NB4 (cell line): Measurements from ENCODE around the gene SGMS1.

Source experiments
- CTCF ChIP-seq: IDR thresholded peaks from one replicate; pipeline ENCODE4 v1.5.1; 2012; ENCODE audit warnings: low read depth, low read length
- POLR2A ChIP-seq: IDR thresholded peaks from 2 replicates; pipeline ENCODE4 v1.6.1; 2011; ENCODE audit warnings: mild to moderate bottlenecking; ENCODE audit not compliant: insufficient read length; ENCODE audit errors: extremely low read depth

DNA sequence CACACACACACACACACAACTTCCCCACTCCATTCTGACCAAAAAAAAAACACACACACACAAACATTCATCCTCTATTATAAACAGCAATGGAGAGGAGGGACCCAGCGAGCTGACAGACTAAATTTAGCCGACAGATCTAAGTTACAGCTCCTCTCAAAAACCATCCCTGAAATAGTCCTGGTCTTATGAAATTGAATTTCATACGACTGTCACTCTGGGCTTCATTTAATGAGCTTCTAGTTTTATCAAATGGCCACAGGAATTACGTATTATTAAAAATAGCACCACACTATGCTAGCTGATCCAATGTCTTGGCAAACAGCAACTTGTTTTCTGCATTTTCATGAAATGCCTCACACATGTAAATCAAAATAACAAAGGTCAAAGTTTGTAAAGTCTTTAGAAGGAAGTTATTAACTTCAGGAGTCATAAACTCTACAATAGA lies 241.2 kb downstream of the SGMS1 start:
- no peak for TF ChIP-seq CTCF
- no peak for TF ChIP-seq POLR2A
